Measurements from ENCODE around the gene CXXC4.

DNA sequence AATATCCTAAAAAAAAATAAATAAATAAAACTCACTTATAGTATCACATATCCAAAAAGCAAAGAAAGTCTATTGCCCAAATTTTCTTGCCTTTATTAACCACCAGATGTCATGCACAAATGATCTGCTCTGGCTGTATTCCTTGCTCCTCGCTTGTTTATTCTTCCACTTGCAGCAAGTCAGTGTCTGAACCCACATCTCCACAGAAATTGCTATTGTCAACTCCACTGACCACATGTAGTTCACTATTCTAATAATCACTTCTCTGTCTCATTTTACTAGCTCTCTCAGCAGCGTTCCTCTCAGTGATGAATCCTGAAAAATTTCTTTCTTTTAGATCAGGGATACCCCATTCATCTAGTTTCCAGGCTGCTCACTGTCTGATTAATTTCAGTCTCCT is 29.3 kb upstream of the CXXC4 start:
- TF ChIP-seq POLR2A (IDR thresholded peaks at IDR 0.05) = no peak
- TF ChIP-seq, protein P1, sequence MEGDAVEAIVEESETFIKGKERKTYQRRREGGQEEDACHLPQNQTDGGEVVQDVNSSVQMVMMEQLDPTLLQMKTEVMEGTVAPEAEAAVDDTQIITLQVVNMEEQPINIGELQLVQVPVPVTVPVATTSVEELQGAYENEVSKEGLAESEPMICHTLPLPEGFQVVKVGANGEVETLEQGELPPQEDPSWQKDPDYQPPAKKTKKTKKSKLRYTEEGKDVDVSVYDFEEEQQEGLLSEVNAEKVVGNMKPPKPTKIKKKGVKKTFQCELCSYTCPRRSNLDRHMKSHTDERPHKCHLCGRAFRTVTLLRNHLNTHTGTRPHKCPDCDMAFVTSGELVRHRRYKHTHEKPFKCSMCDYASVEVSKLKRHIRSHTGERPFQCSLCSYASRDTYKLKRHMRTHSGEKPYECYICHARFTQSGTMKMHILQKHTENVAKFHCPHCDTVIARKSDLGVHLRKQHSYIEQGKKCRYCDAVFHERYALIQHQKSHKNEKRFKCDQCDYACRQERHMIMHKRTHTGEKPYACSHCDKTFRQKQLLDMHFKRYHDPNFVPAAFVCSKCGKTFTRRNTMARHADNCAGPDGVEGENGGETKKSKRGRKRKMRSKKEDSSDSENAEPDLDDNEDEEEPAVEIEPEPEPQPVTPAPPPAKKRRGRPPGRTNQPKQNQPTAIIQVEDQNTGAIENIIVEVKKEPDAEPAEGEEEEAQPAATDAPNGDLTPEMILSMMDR (IDR thresholded peaks at IDR 0.05) = no peak

Data from right lobe of liver (tissue), 4 donors.